Ovary (tissue), 3 donors: ENCODE data around the gene MRFAP1.
"Not testable (repeated sequence)": the region's sequence is repeated elsewhere in the genome, so short reads cannot be mapped to it uniquely, and the experiment has no call there.

ENCODE experiments used
- EP300 ChIP-seq: sonication (generic); formaldehyde crosslinking; IDR thresholded peaks from one replicate; pipeline ENCODE4 v1.6.1; 2017; ENCODE audit warnings: antibody characterized with exemption
- POLR2A ChIP-seq: fragments of 450-650 bp; IDR thresholded peaks from one replicate; pipeline ENCODE4 v1.6.1; 2017; ENCODE audit warnings: antibody characterized with exemption, mild to moderate bottlenecking, moderate library complexity
- TF ChIP-seq, protein P1 (sequence below), 3 donors: fragments of 450-650 bp in 2 of 3; fragments of 200-600 bp in 1 of 3; IDR thresholded peaks; one replicate each; pipeline versions ENCODE4 v1.5.1 to v1.8.0; 2016 to 2022; ENCODE audit warnings: antibody characterized with exemption in 3 of 3, mild to moderate bottlenecking in 1 of 3
- donor health status: DM: no; HTN: no; CAD: no.

DNA sequence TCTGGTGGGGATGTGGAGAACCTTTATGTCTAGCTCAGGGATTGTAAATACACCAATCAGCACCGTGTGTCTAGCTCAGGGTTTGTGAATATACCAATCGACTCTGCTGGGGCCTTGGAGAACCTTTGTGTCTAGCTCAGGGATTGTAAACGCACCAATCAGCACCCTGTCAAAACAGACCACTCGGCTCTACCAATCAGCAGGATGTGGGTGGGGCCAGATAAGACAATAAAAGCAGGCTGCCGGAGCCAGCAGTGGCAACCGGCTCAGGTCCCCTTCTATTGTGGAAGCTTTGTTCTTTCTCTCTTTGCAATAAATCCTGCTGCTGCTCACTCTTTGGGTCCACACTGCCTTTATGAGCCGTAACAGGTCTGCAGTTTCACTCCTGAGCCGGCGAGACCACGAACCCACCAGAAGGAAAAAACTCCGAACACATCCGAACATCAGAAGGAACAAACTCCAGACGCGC is 32.7 kb downstream of the MRFAP1 start:
- TF ChIP-seq EP300, POLR2A: not testable (repeated sequence)
- TF ChIP-seq, protein P1, sequence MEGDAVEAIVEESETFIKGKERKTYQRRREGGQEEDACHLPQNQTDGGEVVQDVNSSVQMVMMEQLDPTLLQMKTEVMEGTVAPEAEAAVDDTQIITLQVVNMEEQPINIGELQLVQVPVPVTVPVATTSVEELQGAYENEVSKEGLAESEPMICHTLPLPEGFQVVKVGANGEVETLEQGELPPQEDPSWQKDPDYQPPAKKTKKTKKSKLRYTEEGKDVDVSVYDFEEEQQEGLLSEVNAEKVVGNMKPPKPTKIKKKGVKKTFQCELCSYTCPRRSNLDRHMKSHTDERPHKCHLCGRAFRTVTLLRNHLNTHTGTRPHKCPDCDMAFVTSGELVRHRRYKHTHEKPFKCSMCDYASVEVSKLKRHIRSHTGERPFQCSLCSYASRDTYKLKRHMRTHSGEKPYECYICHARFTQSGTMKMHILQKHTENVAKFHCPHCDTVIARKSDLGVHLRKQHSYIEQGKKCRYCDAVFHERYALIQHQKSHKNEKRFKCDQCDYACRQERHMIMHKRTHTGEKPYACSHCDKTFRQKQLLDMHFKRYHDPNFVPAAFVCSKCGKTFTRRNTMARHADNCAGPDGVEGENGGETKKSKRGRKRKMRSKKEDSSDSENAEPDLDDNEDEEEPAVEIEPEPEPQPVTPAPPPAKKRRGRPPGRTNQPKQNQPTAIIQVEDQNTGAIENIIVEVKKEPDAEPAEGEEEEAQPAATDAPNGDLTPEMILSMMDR (IDR thresholded peaks at IDR 0.05) = not testable (repeated sequence)
